HG03135 (cell line): ENCODE data around the gene TNFSF12.

Experiments used
- ATAC-seq: cut with Tn5 transposase; IDR thresholded peaks from one replicate; pipeline ENCODE4 v1.9.1; 2021; ENCODE audit warnings: mild to moderate bottlenecking, moderate library complexity; ENCODE audit not compliant: unreplicated experiment

TNFSF12 gene

GRCh38 chr17:7563115-7563869 lies 14.4 kb downstream of the TNFSF12 start:
- ATAC-seq: no peak

- ATAC-seq: no peak
Measured at GRCh38 chr17:7569571-7569970, 20.7 kb downstream of the TNFSF12 start.

- ATAC-seq: no peak
Measured at GRCh38 chr17:7570351-7570750, 21.5 kb downstream of the TNFSF12 start.

GRCh38 chr17:7572338-7572587 lies 23.4 kb downstream of the TNFSF12 start:
- ATAC-seq: peak; percentile 89

- ATAC-seq: peak; percentile 5
Measured at GRCh38 chr17:7572588-7573323, 23.9 kb downstream of the TNFSF12 start.

GRCh38 chr17:7573324-7574080 lies 24.6 kb downstream of the TNFSF12 start:
- ATAC-seq: no peak

GRCh38 chr17:7574176-7574953 lies 25.5 kb downstream of the TNFSF12 start:
- no peak for ATAC-seq

GRCh38 chr17:7575481-7575883 lies 26.6 kb downstream of the TNFSF12 start:
- ATAC-seq: no peak

- no peak for ATAC-seq
Measured at GRCh38 chr17:7575959-7576358, 27.1 kb downstream of the TNFSF12 start.

- no peak for ATAC-seq
Measured at GRCh38 chr17:7576432-7576937, 27.6 kb downstream of the TNFSF12 start.

GRCh38 chr17:7577327-7578199 lies 28.7 kb downstream of the TNFSF12 start:
- no peak for ATAC-seq

- peak; percentile 38 for ATAC-seq
Measured at GRCh38 chr17:7579001-7579833, 30.4 kb downstream of the TNFSF12 start, which contains the start of gene CD68. TSS of gene CD68 (plus strand) at chr17:7579638. CDS start at chr17:7579678, 40 bp downstream.

GRCh38 chr17:7579834-7580603 lies 31.2 kb downstream of the TNFSF12 start:
- no peak for ATAC-seq

GRCh38 chr17:7580604-7581575 lies 32.0 kb downstream of the TNFSF12 start:
- ATAC-seq: no peak

GRCh38 chr17:7582396-7583252 lies 33.8 kb downstream of the TNFSF12 start:
- ATAC-seq: no peak
